ENCODE results near the gene DNAH11.

DNAH11 gene

DNA sequence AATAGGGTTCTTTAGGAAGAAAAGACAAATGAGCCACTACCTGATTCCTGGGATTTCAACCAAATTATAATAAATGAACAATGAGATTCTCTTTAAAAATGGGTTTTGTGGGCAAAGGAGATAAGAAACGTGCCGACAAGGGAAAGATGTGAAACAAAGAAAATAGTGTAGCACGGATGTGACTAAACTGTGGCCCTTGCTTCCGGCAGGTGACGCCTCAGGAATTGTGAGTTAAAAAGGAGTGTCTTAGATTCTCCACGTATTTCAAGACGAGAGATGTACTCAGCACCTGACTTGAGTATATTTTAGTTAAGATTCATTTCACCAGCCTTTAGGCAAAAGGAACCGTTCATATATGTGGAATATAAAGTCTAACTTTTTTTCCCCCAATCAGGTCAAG lies 75.9 kb downstream of the DNAH11 start:
- Histone ChIP-seq H4K91ac (ENCODE audit: low read depth, low read length) (no peak overlapping the region), H3K18ac (ENCODE audit: low read length) (no peak overlapping the region), H3K4me2 (ENCODE audit: low read length) (no peak overlapping the region), H2AFZ (ENCODE audit: insufficient read depth, low read length, poor library complexity) (no peak overlapping the region), H3K27me3 (ENCODE audit: insufficient read depth, low read length) (no peaks in the 10 kb centered on the region), H4K8ac (ENCODE audit: low read depth, low read length) (no peak overlapping the region), H3K79me1 (ENCODE audit: low read length) (peaks cover 11% of the 10 kb centered on the region), H3K4me3 (ENCODE audit: low read depth, low read length) (no peak overlapping the region), H3K9me3 (ENCODE audit: insufficient read depth, low read depth, low read length) (no peaks in the 10 kb centered on the region), H3K23ac (ENCODE audit: low read length) (no peak overlapping the region), H2BK120ac (ENCODE audit: insufficient read depth, low read length, poor library complexity) (no peak overlapping the region), H2BK12ac (ENCODE audit: low read length) (peak overlapping the region; percentile 94), H4K12ac (ENCODE audit: low read depth, low read length) (no peak overlapping the region), H3K4ac (ENCODE audit: low read depth, low read length) (no peak overlapping the region), H2BK5ac (ENCODE audit: low read depth, low read length, poor library complexity) (no peak overlapping the region), H3K79me2 (ENCODE audit: control insufficient read depth, insufficient read depth, low read length, poor library complexity) (no peaks in the 10 kb centered on the region), H3K9ac (ENCODE audit: low read length) (no peak overlapping the region), H3K27ac (ENCODE audit: low read depth, low read length) (no peak overlapping the region), H2AK5ac (ENCODE audit: low read length) (no peak overlapping the region), H3K4me1 (ENCODE audit: control insufficient read depth in 1 of 2, insufficient read depth in 2 of 2, low read length in 2 of 2) (peaks cover 12% of the 10 kb centered on the region in 2 experiments), H3K36me3 (ENCODE audit: control insufficient read depth in 1 of 2, insufficient read depth in 2 of 2, low read length in 2 of 2) (no peaks in the 10 kb centered on the region), H3K14ac (ENCODE audit: low read length) (no peak overlapping the region)
- WGBS (ENCODE audit: extremely low coverage, insufficient coverage, insufficient read length) = no CpG with 5 or more reads among the region's 8 CpGs
- peak in 1 of 2 donors; percentile 76 for DNase-seq

DNA sequence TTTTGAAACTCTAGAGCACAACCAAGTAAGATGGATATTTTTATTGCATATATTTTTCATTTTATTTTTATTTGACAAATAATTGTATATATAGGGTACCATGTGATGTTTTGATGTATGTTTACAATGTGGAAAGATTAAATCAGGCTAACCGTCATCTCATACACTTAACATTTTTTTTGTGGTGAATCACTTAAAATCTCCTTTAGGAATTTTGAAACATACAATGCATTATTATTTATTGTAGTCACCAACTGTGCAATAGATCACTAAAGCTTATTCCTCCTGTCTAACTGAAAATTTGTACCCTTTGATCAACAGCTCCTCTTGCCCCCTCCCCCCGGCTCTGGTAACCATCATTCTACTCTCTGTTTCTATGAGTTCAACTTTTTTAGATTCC lies 77.2 kb downstream of the DNAH11 start:
- Histone ChIP-seq H3K4ac (ENCODE audit: low read depth, low read length) (no peak overlapping the region), H3K23ac (ENCODE audit: low read length) (no peak overlapping the region), H3K18ac (ENCODE audit: low read length) (no peak overlapping the region), H3K36me3 (ENCODE audit: control insufficient read depth in 1 of 2, insufficient read depth in 2 of 2, low read length in 2 of 2) (no peaks in the 10 kb centered on the region), H2BK120ac (ENCODE audit: insufficient read depth, low read length, poor library complexity) (no peak overlapping the region), H4K12ac (ENCODE audit: low read depth, low read length) (no peak overlapping the region), H3K79me2 (ENCODE audit: control insufficient read depth, insufficient read depth, low read length, poor library complexity) (no peaks in the 10 kb centered on the region), H4K91ac (ENCODE audit: low read depth, low read length) (no peak overlapping the region), H3K9me3 (ENCODE audit: insufficient read depth, low read depth, low read length) (no peaks in the 10 kb centered on the region), H2AK5ac (ENCODE audit: low read length) (no peak overlapping the region), H3K14ac (ENCODE audit: low read length) (no peak overlapping the region), H3K79me1 (ENCODE audit: low read length) (peaks cover 11% of the 10 kb centered on the region), H2BK12ac (ENCODE audit: low read length) (no peak overlapping the region), H3K4me2 (ENCODE audit: low read length) (no peak overlapping the region), H3K4me1 (ENCODE audit: control insufficient read depth in 1 of 2, insufficient read depth in 2 of 2, low read length in 2 of 2) (peaks cover 12% of the 10 kb centered on the region in 2 experiments), H4K8ac (ENCODE audit: low read depth, low read length) (no peak overlapping the region), H3K4me3 (ENCODE audit: low read depth, low read length) (no peak overlapping the region), H3K9ac (ENCODE audit: low read length) (no peak overlapping the region), H2BK5ac (ENCODE audit: low read depth, low read length, poor library complexity) (no peak overlapping the region), H3K27me3 (ENCODE audit: insufficient read depth, low read length) (no peaks in the 10 kb centered on the region), H3K27ac (ENCODE audit: low read depth, low read length) (no peak overlapping the region), H2AFZ (ENCODE audit: insufficient read depth, low read length, poor library complexity) (no peak overlapping the region)
- no CpG with 5 or more reads among the region's 2 CpGs for WGBS (ENCODE audit: extremely low coverage, insufficient coverage, insufficient read length)
- DNase-seq = peak in 1 of 2 donors; percentile 83

DNA sequence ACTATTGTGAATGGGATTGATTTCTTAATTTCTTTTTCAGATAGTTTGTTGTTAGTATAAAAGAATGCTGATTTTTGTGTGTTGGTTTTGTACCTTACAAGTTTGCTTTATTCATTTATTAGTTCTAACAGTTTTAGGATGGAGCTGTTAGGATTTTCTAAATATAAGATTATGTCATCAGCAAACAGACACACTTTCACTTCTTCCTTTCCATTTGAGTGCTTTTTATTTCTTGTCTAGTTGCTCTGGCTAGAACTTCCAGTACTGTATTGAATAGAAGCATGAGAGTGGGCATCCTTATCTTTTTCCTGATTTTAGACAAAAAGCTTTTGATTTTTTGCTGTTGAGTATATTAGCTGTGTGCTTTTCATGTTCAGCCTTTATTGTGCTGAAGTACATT lies 81.5 kb downstream of the DNAH11 start:
- H3K23ac ChIP-seq (ENCODE audit: low read length) = no peak overlapping the region

GRCh38 chr7:21636694-21637093 lies 93.9 kb downstream of the DNAH11 start:
- Histone ChIP-seq H3K14ac (ENCODE audit: low read length) (no peak overlapping the region), H3K4me3 (ENCODE audit: low read depth, low read length) (no peak overlapping the region), H3K4ac (ENCODE audit: low read depth, low read length) (no peak overlapping the region), H4K8ac (ENCODE audit: low read depth, low read length) (no peak overlapping the region), H3K79me1 (ENCODE audit: low read length) (no peaks in the 10 kb centered on the region), H3K9ac (ENCODE audit: low read length) (no peak overlapping the region), H4K12ac (ENCODE audit: low read depth, low read length) (no peak overlapping the region), H3K4me1 (ENCODE audit: control insufficient read depth in 1 of 2, insufficient read depth in 2 of 2, low read length in 2 of 2) (no peaks in the 10 kb centered on the region), H3K27me3 (ENCODE audit: insufficient read depth, low read length) (no peaks in the 10 kb centered on the region), H2BK12ac (ENCODE audit: low read length) (no peak overlapping the region), H3K23ac (ENCODE audit: low read length) (no peak overlapping the region), H3K18ac (ENCODE audit: low read length) (no peak overlapping the region), H4K91ac (ENCODE audit: low read depth, low read length) (no peak overlapping the region), H2AFZ (ENCODE audit: insufficient read depth, low read length, poor library complexity) (no peak overlapping the region), H3K36me3 (ENCODE audit: control insufficient read depth in 1 of 2, insufficient read depth in 2 of 2, low read length in 2 of 2) (no peaks in the 10 kb centered on the region), H2BK120ac (ENCODE audit: insufficient read depth, low read length, poor library complexity) (no peak overlapping the region), H2AK5ac (ENCODE audit: low read length) (no peak overlapping the region), H3K27ac (ENCODE audit: low read depth, low read length) (no peak overlapping the region), H3K4me2 (ENCODE audit: low read length) (no peak overlapping the region), H3K9me3 (ENCODE audit: insufficient read depth, low read depth, low read length) (peaks cover 4% of the 10 kb centered on the region), H3K79me2 (ENCODE audit: control insufficient read depth, insufficient read depth, low read length, poor library complexity) (no peaks in the 10 kb centered on the region), H2BK5ac (ENCODE audit: low read depth, low read length, poor library complexity) (no peak overlapping the region)
- no CpG with 5 or more reads among the region's 4 CpGs for whole genome bisulfite sequencing (ENCODE audit: extremely low coverage, insufficient coverage, insufficient read length)
- no peak for DNase-seq

More for the DNA sequence above, 81.5 kb downstream of the DNAH11 start:
- Histone ChIP-seq H2AK5ac (ENCODE audit: low read length) (no peak overlapping the region), H2BK5ac (ENCODE audit: low read depth, low read length, poor library complexity) (no peak overlapping the region), H3K27me3 (ENCODE audit: insufficient read depth, low read length) (no peaks in the 10 kb centered on the region), H3K14ac (ENCODE audit: low read length) (no peak overlapping the region), H4K8ac (ENCODE audit: low read depth, low read length) (no peak overlapping the region), H2BK120ac (ENCODE audit: insufficient read depth, low read length, poor library complexity) (no peak overlapping the region), H4K12ac (ENCODE audit: low read depth, low read length) (no peak overlapping the region), H2AFZ (ENCODE audit: insufficient read depth, low read length, poor library complexity) (no peak overlapping the region), H3K79me1 (ENCODE audit: low read length) (no peaks in the 10 kb centered on the region), H3K4me2 (ENCODE audit: low read length) (no peak overlapping the region), H3K36me3 (ENCODE audit: control insufficient read depth in 1 of 2, insufficient read depth in 2 of 2, low read length in 2 of 2) (no peaks in the 10 kb centered on the region), H3K79me2 (ENCODE audit: control insufficient read depth, insufficient read depth, low read length, poor library complexity) (no peaks in the 10 kb centered on the region), H4K91ac (ENCODE audit: low read depth, low read length) (no peak overlapping the region), H3K9ac (ENCODE audit: low read length) (no peak overlapping the region), H3K18ac (ENCODE audit: low read length) (no peak overlapping the region), H3K4me3 (ENCODE audit: low read depth, low read length) (no peak overlapping the region), H3K4ac (ENCODE audit: low read depth, low read length) (no peak overlapping the region), H3K4me1 (ENCODE audit: control insufficient read depth in 1 of 2, insufficient read depth in 2 of 2, low read length in 2 of 2) (no peaks in the 10 kb centered on the region), H3K27ac (ENCODE audit: low read depth, low read length) (no peak overlapping the region), H2BK12ac (ENCODE audit: low read length) (no peak overlapping the region), H3K9me3 (ENCODE audit: insufficient read depth, low read depth, low read length) (no peaks in the 10 kb centered on the region)
- no peak for DNase-seq

Measured in trophoblast cell (in vitro differentiated cells and primary cell).